HCT116 (cell line): ENCODE data around the gene FBXL16. TPM values are rescaled to one million over a fixed set of nuclear protein-coding genes. Genes with fewer than 3 reads are reported as not detected.

Experiments
- ATAC-seq: fragments of 200-7000 bp; cut with Tn5 transposase; 2 replicates; pipeline ENCODE4 v1.9.1; 2020; ENCODE audit warnings: mild to moderate bottlenecking, moderate library complexity
- BruUV-seq: library from RNA; stranded (reverse); fragments of 400-500 nt; replicated peaks from 2 replicates; lab custom pipeline; 2021; lab: Mats Ljungman, UMichigan
- CTCF ChIA-PET: fragments of 300-600 bp; sonication (Branson Sonifier 250); formaldehyde crosslinking; loops from one replicate; lab custom pipeline; 2021; ENCODE audit warnings: antibody characterized with exemption; lab: Charles Lee
- POLR2A ChIA-PET: fragments of 300-600, 350-600 bp; sonication (Branson Sonifier 250); formaldehyde crosslinking; loops from one replicate; lab custom pipeline; 2021; ENCODE audit warnings: antibody characterized with exemption; lab: Charles Lee
- RAD21 ChIA-PET, 2 experiments: fragments of 300-600 bp; sonication (Branson Sonifier 250); formaldehyde crosslinking; loops; one replicate each; lab custom pipeline; 2023; ENCODE audit warnings: low total read pairs in 2 of 2; ENCODE audit not compliant: uncharacterized antibody in 2 of 2, unreplicated experiment in 2 of 2, low non-redundant PET in 1 of 2; lab: Charles Lee
- DNase-seq: peaks from one replicate; pipeline ENCODE4 v3.0.0-alpha.2; 2010; ENCODE audit warnings: low read depth, low spot score
- H2AFZ ChIP-seq: fragments of 200-600 bp; shearing (Covaris generic), sonication (generic); 2 replicates; pipeline ENCODE4 v1.6.1; 2017; ENCODE audit warnings: low read depth, mixed run types, mixed read lengths, antibody characterized with exemption, low read length; ENCODE audit not compliant: poor library complexity, severe bottlenecking
- H3K27ac ChIP-seq: 2 replicates; pipeline ENCODE4 v1.5.1; 2012; ENCODE audit warnings: low read depth, low read length
- H3K27me3 ChIP-seq: fragments of 200-600 bp; sonication (generic); 2 replicates; pipeline ENCODE4 v1.6.1; 2016; ENCODE audit warnings: mixed run types, low read length, mixed read lengths; ENCODE audit not compliant: insufficient read depth
- H3K36me3 ChIP-seq, 2 experiments: fragments of 200-500 bp in 1 of 2; fragments of 200-600 bp in 1 of 2; sonication (Bioruptor generic) in 1 of 2; sonication (generic) in 1 of 2; 2 replicates each; pipeline versions ENCODE4 v1.5.1 to v1.6.1; 2014 to 2016; ENCODE audit warnings: low read length in 2 of 2, inconsistent platforms in 1 of 2, mixed read lengths in 1 of 2, mixed run types in 1 of 2; ENCODE audit not compliant: insufficient read depth in 2 of 2, control insufficient read depth in 1 of 2
- H3K4me1 ChIP-seq, 2 experiments: fragments of 200-600 bp in 1 of 2; sonication (generic) in 1 of 2; 2 replicates each; pipeline versions ENCODE4 v1.5.1 to v1.6.1; 2012 to 2017; ENCODE audit warnings: low read length in 2 of 2, inconsistent platforms in 1 of 2, mild to moderate bottlenecking in 1 of 2, mixed read lengths in 1 of 2, mixed run types in 1 of 2, moderate library complexity in 1 of 2; ENCODE audit not compliant: insufficient read depth in 2 of 2, control insufficient read depth in 1 of 2
- H3K4me2 ChIP-seq: fragments of 200-600 bp; sonication (generic); 2 replicates; pipeline ENCODE4 v1.6.1; 2017; ENCODE audit warnings: mixed run types, low read length, mixed read lengths
- H3K4me3 ChIP-seq, 2 experiments: fragments of 200-600 bp in 1 of 2; sonication (generic) in 1 of 2; replicated peaks in 1 of 2; 2 replicates each; pipeline ENCODE4 v1.5.1; 2011 to 2016; ENCODE audit warnings: low read length in 2 of 2, control low read depth in 1 of 2, low read depth in 1 of 2, mild to moderate bottlenecking in 1 of 2, mixed read lengths in 1 of 2, mixed run types in 1 of 2
- H3K79me2 ChIP-seq: fragments of 200-600 bp; sonication (generic); 2 replicates; pipeline ENCODE4 v1.6.1; 2017; ENCODE audit warnings: mild to moderate bottlenecking, mixed run types, low read length, moderate library complexity, mixed read lengths; ENCODE audit not compliant: insufficient read depth
- H3K9ac ChIP-seq: fragments of 200-600 bp; sonication (generic); 2 replicates; pipeline ENCODE4 v1.6.1; 2016; ENCODE audit warnings: low read length, mixed read lengths
- H3K9me2 ChIP-seq: fragments of 200-600 bp; sonication (generic), shearing (Covaris generic); 2 replicates; pipeline ENCODE4 v1.6.1; 2017; ENCODE audit warnings: mixed run types, mild to moderate bottlenecking, moderate library complexity; ENCODE audit not compliant: insufficient read depth
- H3K9me3 ChIP-seq, 2 experiments: fragments of 200-500 bp in 1 of 2; fragments of 200-600 bp in 1 of 2; sonication (Bioruptor generic) in 1 of 2; sonication (generic) in 1 of 2; 2 replicates each; pipeline ENCODE4 v1.6.1; 2014 to 2017; ENCODE audit warnings: low read length in 2 of 2, mixed read lengths in 2 of 2, inconsistent platforms in 1 of 2, low read depth in 1 of 2, mild to moderate bottlenecking in 1 of 2, mixed run types in 1 of 2, moderate library complexity in 1 of 2; ENCODE audit not compliant: control insufficient read depth in 1 of 2, insufficient read depth in 1 of 2
- H4K20me1 ChIP-seq: fragments of 200-600 bp; sonication (generic), shearing (Covaris generic); 2 replicates; pipeline ENCODE4 v1.6.1; 2017; ENCODE audit warnings: mixed run types, mild to moderate bottlenecking, moderate library complexity; ENCODE audit not compliant: insufficient read depth
- ELF1 ChIP-seq: IDR thresholded peaks from 2 replicates; pipeline ENCODE4 v1.6.1; 2012; ENCODE audit warnings: low read depth, borderline replicate concordance
- EZH2phosphoT487 ChIP-seq: fragments of 200-600 bp; IDR thresholded peaks from 2 replicates; pipeline ENCODE4 v1.6.1; 2018; ENCODE audit warnings: antibody characterized with exemption, borderline replicate concordance
- MAX ChIP-seq: IDR thresholded peaks from 2 replicates; pipeline ENCODE4 v1.6.1; 2012
- POLR2AphosphoS5 ChIP-seq: IDR thresholded peaks from 2 replicates; pipeline ENCODE4 v1.6.1; 2011; ENCODE audit warnings: mild to moderate bottlenecking, low read depth, low read length, moderate library complexity
- RAD21 ChIP-seq: IDR thresholded peaks from 2 replicates; pipeline ENCODE4 v1.6.1; 2012; ENCODE audit warnings: low read depth, mild to moderate bottlenecking
- SRF ChIP-seq: IDR thresholded peaks from 2 replicates; pipeline ENCODE4 v1.6.1; 2012; ENCODE audit warnings: low read depth
- TCF7L2 ChIP-seq: IDR thresholded peaks from 2 replicates; pipeline ENCODE4 v1.7.0; 2011; ENCODE audit warnings: borderline replicate concordance, inconsistent platforms; ENCODE audit not compliant: insufficient read depth, insufficient read length; ENCODE audit errors: extremely low read depth
- ZFX ChIP-seq: fragments of 450-650 bp; IDR thresholded peaks from 2 replicates; pipeline ENCODE4 v1.6.1; 2017
- ZNF274 ChIP-seq: fragments of 200-500 bp; sonication (Bioruptor generic); IDR thresholded peaks from 2 replicates; pipeline ENCODE4 v1.6.1; 2014; ENCODE audit warnings: mild to moderate bottlenecking, low read depth, low read length, inconsistent platforms
- intact Hi-C: fragments of 100-400 bp; cut with micrococcal nuclease; formaldehyde crosslinking; loops from 2 replicates; pipeline ENCODE4 v1.10.0; 2022
- total RNA-seq: library from RNA; stranded (reverse); gene quantifications from one replicate; pipeline ENCODE4 v1.2.1, GENCODE V29; 2021; ENCODE audit not compliant: unreplicated experiment
- TF ChIP-seq, protein P1 (sequence below): IDR thresholded peaks from 2 replicates; pipeline ENCODE4 v1.6.1; 2012

The FBXL16 gene
- total RNA-seq, 1 experiment from 2014 or later = 49.7 TPM

DNA sequence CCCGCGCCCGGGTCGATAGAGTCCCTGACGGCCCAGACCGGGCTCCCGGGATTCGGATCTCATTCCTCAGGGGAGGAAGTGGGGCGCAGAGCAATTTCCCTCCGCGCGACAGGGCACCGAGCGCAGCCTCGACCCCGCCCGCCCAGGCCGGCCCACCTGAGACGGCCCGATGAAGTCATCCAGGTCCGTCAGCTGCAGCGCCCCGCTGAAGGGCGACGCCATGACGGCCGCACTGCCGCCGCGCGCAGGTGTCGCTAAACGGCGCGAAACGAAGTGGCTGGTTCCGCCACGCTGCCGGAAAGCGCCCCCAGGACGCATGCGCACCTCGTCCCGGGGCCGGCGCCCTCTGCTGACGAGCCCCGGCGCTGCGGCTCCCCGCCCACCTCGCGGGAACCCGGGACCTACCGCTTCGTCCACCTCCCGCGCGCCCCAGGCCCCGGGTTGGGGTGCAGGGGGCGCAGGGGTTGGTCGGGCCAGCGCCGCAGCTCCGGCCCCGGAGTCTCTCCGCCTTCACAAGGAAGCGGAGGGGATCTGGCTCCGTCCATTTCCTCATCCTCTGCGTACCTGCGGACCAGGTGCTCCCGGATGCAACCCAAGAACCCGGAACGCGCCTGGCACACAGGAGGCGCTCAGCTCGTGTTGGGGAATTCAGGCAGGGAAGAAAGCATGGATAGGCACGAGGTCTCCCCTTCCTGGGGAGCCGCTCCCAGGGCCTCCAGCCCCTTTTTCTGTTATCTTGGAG lies 35.3 kb upstream of the FBXL16 start, which contains the start of gene CIAO3 (continued):
- peak; percentile 84 for TF ChIP-seq POLR2AphosphoS5
- TF ChIP-seq ZFX = peak; percentile 77; the same call in 1 of the 2 replicates
- TF ChIP-seq ZNF274 = no peak
- peak; percentile 92 for TF ChIP-seq MAX
- peak; percentile 100 for TF ChIP-seq ELF1

GRCh38 chr16:740459-740763 lies 34.8 kb upstream of the FBXL16 start:
- H2AFZ ChIP-seq = no peak overlapping the region
- ATAC-seq (peak; percentile 24), DNase-seq (no peak)
- ChIA-PET POLR2A (interaction anchor here (1.4 kb wide), 2 partner anchors 12 to 19 kb away, joined by 4 to 5 read pairs; partner anchors contain the start of gene ANTKMT), RAD21 (interaction anchor here in 1 of 2 experiments (1.4 kb wide), 1 partner anchor 20 kb away, joined by 5 read pairs; the partner anchor contains the start of gene MSLN), CTCF (interaction anchor here (1.4 to 2.2 kb wide), 3 partner anchors 10 to 48 kb away, joined by 3 to 9 read pairs (median 7); partner anchors contain the start of genes CHTF18 and RPUSD1)
- H3K4me1 ChIP-seq = peaks cover 8 to 21% of the 10 kb centered on the region in 2 experiments
- TSS peak; percentile 62 for BruUV-seq
- H3K9ac ChIP-seq = peak overlapping the region; percentile 90
- H3K36me3 ChIP-seq = peaks cover 6 to 14% of the 10 kb centered on the region in 2 experiments
- H3K9me2 ChIP-seq = no peaks in the 10 kb centered on the region
- H3K4me3 ChIP-seq = peak overlapping the region; percentile 84 to 90
- H3K79me2 ChIP-seq = peaks cover 12% of the 10 kb centered on the region; the same call in 1 of the 2 replicates
- TF ChIP-seq TCF7L2 = no peak
- no peak for TF ChIP-seq EZH2phosphoT487
- TF ChIP-seq SRF = no peak
- TF ChIP-seq RAD21 = no peak
- no peak for TF ChIP-seq ZFX
- TF ChIP-seq, protein P1, sequence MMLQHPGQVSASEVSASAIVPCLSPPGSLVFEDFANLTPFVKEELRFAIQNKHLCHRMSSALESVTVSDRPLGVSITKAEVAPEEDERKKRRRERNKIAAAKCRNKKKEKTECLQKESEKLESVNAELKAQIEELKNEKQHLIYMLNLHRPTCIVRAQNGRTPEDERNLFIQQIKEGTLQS = no peak
- no peaks in the 10 kb centered on the region for H4K20me1 ChIP-seq
- peak overlapping the region; percentile 95 for H3K4me2 ChIP-seq
- H3K27me3 ChIP-seq = no peaks in the 10 kb centered on the region
- H3K27ac ChIP-seq = peak overlapping the region; percentile 62
- intact Hi-C loops = no loop called here
- no peaks in the 10 kb centered on the region for H3K9me3 ChIP-seq
